B cell (primary cell): ENCODE measurements around the gene TELO2.

ENCODE experiments used
- EZH2 ChIP-seq: IDR thresholded peaks from 2 replicates; pipeline ENCODE4 v1.6.1; 2012; ENCODE audit warnings: borderline replicate concordance, low read depth, mild to moderate bottlenecking, moderate library complexity, low read length; ENCODE audit not compliant: insufficient read depth, poor library complexity, severe bottlenecking
- TF ChIP-seq, protein P1 (sequence below): fragments of 200-600 bp; IDR thresholded peaks from one replicate; pipeline ENCODE4 v1.8.0; 2022; ENCODE audit warnings: antibody characterized with exemption, mild to moderate bottlenecking

DNA sequence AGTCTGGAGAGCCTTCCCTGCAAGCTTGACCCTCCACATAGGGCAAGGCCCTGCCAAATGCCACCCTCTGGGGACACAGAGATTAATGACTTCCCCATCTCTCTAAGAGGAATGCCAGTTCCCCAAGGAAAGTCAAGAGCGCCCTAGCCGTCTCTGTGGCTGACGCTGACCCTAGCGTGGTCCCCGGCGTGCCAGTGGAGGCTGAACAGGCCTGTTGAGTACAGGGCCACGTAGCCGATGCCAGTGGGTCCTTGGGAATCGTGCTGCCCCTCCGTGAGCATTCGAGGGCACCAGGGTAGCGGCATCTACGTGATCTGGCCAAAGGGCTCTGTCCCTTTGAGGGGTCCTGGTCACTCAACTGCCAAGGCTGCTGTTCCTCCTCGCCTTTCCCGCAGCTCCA, 57.5 kb downstream of the TELO2 start:
- TF ChIP-seq EZH2, result no peak
- TF ChIP-seq, protein P1, sequence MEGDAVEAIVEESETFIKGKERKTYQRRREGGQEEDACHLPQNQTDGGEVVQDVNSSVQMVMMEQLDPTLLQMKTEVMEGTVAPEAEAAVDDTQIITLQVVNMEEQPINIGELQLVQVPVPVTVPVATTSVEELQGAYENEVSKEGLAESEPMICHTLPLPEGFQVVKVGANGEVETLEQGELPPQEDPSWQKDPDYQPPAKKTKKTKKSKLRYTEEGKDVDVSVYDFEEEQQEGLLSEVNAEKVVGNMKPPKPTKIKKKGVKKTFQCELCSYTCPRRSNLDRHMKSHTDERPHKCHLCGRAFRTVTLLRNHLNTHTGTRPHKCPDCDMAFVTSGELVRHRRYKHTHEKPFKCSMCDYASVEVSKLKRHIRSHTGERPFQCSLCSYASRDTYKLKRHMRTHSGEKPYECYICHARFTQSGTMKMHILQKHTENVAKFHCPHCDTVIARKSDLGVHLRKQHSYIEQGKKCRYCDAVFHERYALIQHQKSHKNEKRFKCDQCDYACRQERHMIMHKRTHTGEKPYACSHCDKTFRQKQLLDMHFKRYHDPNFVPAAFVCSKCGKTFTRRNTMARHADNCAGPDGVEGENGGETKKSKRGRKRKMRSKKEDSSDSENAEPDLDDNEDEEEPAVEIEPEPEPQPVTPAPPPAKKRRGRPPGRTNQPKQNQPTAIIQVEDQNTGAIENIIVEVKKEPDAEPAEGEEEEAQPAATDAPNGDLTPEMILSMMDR, result no peak
